ENCODE measurements around the gene UBQLN4. TPM values are rescaled to one million over a fixed set of nuclear protein-coding genes. Genes with fewer than 3 reads are reported as not detected.

Gene UBQLN4
- polyA plus RNA-seq, 1 of the 3 experiments (the other 2 are of a cell fraction) = 37.0 TPM

- Histone ChIP-seq H3K79me2 (ENCODE audit: insufficient read depth) (no peaks in the 10 kb centered on the region), H3K27ac (ENCODE audit: low read depth in 2 of 2, low read length in 1 of 2) (no peak overlapping the region), H3F3A (replicated peaks; ENCODE audit: insufficient read depth) (no peaks in the 10 kb centered on the region), H3K9me3 (no peaks in the 10 kb centered on the region), H3K4me3 (ENCODE audit: low read depth in 2 of 2, low read length in 1 of 2) (no peak overlapping the region), H3K4me2 (no peak overlapping the region), H4K20me1 (ENCODE audit: insufficient read depth) (no peaks in the 10 kb centered on the region), H3K9ac (no peak overlapping the region), H3K9me2 (no peaks in the 10 kb centered on the region), H3K36me3 (replicated peaks in 1 of 2; ENCODE audit: control insufficient read depth in 1 of 2, insufficient read depth in 2 of 2, low read length in 1 of 2) (no peaks in the 10 kb centered on the region), H2AFZ (ENCODE audit: low read depth) (no peak overlapping the region), H3K4me1 (ENCODE audit: control insufficient read depth in 1 of 2, insufficient read depth in 2 of 2, low read depth in 1 of 2, low read length in 1 of 2) (no peaks in the 10 kb centered on the region; a peak in 1 of 4 replicates), H3K27me3 (ENCODE audit: insufficient read depth) (no peaks in the 10 kb centered on the region)
- CTCF ChIA-PET = interaction anchor here (0.5 to 4.4 kb wide), 45 partner anchors 8 to 740 kb away, joined by 3 to 83 read pairs (median 4); partner anchors contain the start of genes ARHGEF2, GON4L and KHDC4
- DNase-seq = no peak
- TF ChIP-seq RCOR1 (IDR thresholded peaks at IDR 0.05; ENCODE audit: low read length) (no peak), TAF1 (IDR thresholded peaks at IDR 0.05; ENCODE audit: borderline replicate concordance, low read depth, low read length) (no peak), GABPA (IDR thresholded peaks at IDR 0.05; ENCODE audit: low read depth) (no peak), ELF1 (IDR thresholded peaks at IDR 0.05) (no peak), RAD21 (IDR thresholded peaks at IDR 0.05; ENCODE audit: low read length) (no peak), SMC3 (IDR thresholded peaks at IDR 0.05; ENCODE audit: low read depth, low read length) (no peak), SIN3A (IDR thresholded peaks at IDR 0.05; ENCODE audit: borderline replicate concordance, low read depth, low read length) (no peak), FOXM1 (IDR thresholded peaks at IDR 0.05; ENCODE audit: low read depth) (no peak), NFIC (IDR thresholded peaks at IDR 0.05; ENCODE audit: borderline replicate concordance) (no peak), NRF1 (IDR thresholded peaks at IDR 0.05; ENCODE audit: low read depth, low read length) (no peak), CTCF (IDR thresholded peaks at IDR 0.05) (no peak), ZBTB33 (IDR thresholded peaks at IDR 0.05; ENCODE audit: borderline replicate concordance, low read depth) (no peak), GATA2 (CRISPR knock-in tag; IDR thresholded peaks at IDR 0.05) (no peak), POLR2AphosphoS5 (IDR thresholded peaks at IDR 0.05; ENCODE audit: low read depth, low read length) (no peak), TEAD4 (IDR thresholded peaks at IDR 0.05; ENCODE audit: borderline replicate concordance, insufficient read depth) (no peak), TCF12 (IDR thresholded peaks at IDR 0.05) (no peak)
- POLR2A ChIA-PET = interaction anchor here (1.0 kb wide), 1 partner anchor 79 kb away, joined by 3 read pairs; no protein-coding TSS in a partner anchor
- WGBS (ENCODE audit: low lambda C conversion rate) = 84% methylated on average over 6 of the region's 6 CpGs
Measured at GRCh38 chr1:155990005-155990739, 63.4 kb downstream of the UBQLN4 start.
